ENCODE measurements around the gene NME2.

Gene NME2

GRCh38 chr17:51185763-51186332 lies 19.6 kb downstream of the NME2 start:
- no peak for TF ChIP-seq CTCF (conservative IDR thresholded peaks at IDR 0.05; ENCODE audit: low read length)
- H3K4me3 ChIP-seq (ENCODE audit: low read length) = no peak overlapping the region
- DNase-seq (ENCODE audit: low read depth) = no peak

- no peak overlapping the region for H3K4me3 ChIP-seq (ENCODE audit: low read length)
- no peak for TF ChIP-seq CTCF (conservative IDR thresholded peaks at IDR 0.05; ENCODE audit: low read length)
- DNase-seq (ENCODE audit: low read depth) = peak; percentile 20
Observed at GRCh38 chr17:51188271-51188833, 22.1 kb downstream of the NME2 start.

- DNase-seq (ENCODE audit: low read depth) = no peak
- no peak overlapping the region for H3K4me3 ChIP-seq (ENCODE audit: low read length)
- TF ChIP-seq CTCF (conservative IDR thresholded peaks at IDR 0.05; ENCODE audit: low read length) = no peak
Observed at GRCh38 chr17:51189162-51189561, 23.0 kb downstream of the NME2 start.

GRCh38 chr17:51189628-51190027 lies 23.4 kb downstream of the NME2 start:
- TF ChIP-seq CTCF (conservative IDR thresholded peaks at IDR 0.05; ENCODE audit: low read length) = no peak
- no peak for DNase-seq (ENCODE audit: low read depth)
- no peak overlapping the region for H3K4me3 ChIP-seq (ENCODE audit: low read length)

GRCh38 chr17:51191895-51192294 lies 25.7 kb downstream of the NME2 start:
- TF ChIP-seq CTCF (conservative IDR thresholded peaks at IDR 0.05; ENCODE audit: low read length) = no peak
- no peak overlapping the region for H3K4me3 ChIP-seq (ENCODE audit: low read length)
- no peak for DNase-seq (ENCODE audit: low read depth)

- TF ChIP-seq CTCF (conservative IDR thresholded peaks at IDR 0.05; ENCODE audit: low read length) = no peak
- no peak overlapping the region for H3K4me3 ChIP-seq (ENCODE audit: low read length)
- no peak for DNase-seq (ENCODE audit: low read depth)
Observed at GRCh38 chr17:51197754-51198153, 31.5 kb downstream of the NME2 start.

GRCh38 chr17:51200295-51200694 lies 34.1 kb downstream of the NME2 start:
- no peak for TF ChIP-seq CTCF (conservative IDR thresholded peaks at IDR 0.05; ENCODE audit: low read length)
- DNase-seq (ENCODE audit: low read depth) = no peak
- no peak overlapping the region for H3K4me3 ChIP-seq (ENCODE audit: low read length)
